ENCODE measurements around the gene OGFRL1.

GRCh38 chr6:71289039-71289801, 609 bp downstream of the OGFRL1 start:
- TF ChIP-seq CTCF (conservative IDR thresholded peaks at IDR 0.05) = no peak
- TF ChIP-seq ZFX (IDR thresholded peaks at IDR 0.05) = peak; percentile 78

Data from C4-2B (cell line).